DMS153 treated with DMSO at 0.1 percent for 48 hours (cell line): ENCODE results near the gene KLK7.

Experiments used
- DNase-seq: peaks from one replicate; lab custom pipeline; 2025; ENCODE audit not compliant: unreplicated experiment; lab: John Stamatoyannopoulos, UW

The KLK7 gene

DNA sequence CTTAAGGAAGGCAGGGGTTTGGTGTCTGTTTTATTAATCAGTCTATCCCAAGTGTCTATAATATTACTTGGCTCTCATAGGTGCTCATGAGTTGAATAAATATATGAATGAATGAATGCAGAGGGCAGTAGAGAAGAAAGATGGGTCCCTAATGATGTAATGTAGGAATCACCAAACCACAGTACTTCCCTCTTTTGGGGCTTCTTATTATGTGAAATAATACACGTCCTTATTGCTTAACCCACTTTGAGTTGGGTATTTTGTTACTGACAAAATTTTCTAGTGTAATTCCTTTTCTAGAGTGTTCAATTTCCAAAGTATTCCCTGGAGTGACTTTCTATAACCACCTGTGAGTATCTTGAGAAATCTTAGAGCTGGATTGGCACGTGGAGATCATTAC lies 44.1 kb downstream of the KLK7 start:
- DNase-seq = no peak

DNA sequence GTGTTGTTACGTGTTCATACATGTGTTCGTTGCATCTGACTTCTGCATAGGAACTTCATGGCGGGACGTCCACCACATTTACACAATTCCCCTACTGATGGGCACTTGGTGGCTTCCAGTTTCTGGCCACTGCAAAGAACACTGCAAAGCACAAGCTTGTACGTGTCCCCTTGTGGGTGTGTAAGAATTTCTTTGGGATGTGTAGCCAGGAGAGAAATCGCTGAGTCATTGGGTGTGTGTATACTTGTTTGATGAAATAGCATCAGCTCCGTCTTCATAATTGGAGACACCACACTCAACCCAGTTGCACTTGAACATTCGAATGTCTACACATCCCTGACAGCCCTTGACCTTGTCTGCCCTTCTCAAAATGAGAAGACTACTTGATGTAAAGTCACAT lies 50.1 kb downstream of the KLK7 start:
- no peak for DNase-seq

DNA sequence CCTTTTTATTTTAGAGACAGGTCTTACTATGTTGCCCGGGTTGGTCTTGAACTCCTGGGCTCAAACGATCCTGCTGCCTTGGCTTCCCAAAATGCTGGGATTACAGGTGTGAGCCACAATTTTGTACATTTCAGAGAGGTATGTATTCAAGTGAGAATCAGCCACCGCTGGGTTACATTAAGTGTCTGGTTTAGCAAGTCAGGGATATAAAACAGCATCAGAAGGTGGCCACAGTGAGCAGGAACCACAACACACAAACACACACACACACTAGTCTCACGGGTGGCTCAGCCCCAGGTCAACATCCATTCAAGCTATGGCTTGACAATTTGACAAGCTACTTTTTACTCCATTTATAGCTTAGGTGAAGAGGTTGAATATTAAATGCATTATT lies 51.0 kb downstream of the KLK7 start:
- DNase-seq = no peak

DNA sequence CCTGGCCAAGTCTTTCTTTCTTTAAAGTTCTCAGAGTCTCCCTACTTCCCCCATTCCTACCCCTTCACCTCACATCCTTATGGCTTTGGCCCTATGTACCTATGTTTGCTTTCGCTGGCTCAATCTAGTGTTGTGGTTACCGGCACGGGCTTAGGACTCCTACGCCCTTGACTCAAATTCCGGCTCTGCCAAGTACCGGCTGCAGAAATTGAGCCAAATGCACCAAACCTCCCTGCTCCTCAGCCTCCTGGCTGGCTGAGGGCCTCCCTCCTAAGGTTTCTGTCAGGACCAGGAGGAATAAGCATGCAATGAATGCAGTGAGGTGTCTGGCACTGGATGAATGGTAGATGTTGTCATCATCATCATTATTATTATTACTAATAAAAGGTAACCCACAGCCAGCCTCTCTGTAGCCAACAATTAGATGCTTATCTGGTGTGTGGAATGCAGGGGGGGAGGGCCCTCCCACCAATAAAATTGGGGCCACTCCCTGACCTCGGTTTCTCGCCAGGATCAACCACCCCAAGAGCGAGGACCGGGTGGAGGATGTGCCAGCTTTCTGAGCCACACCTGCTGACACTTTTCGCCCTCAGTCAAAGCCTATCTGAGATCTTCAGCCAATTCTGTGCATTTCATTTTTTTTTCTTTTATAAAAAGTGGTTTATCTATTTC lies 51.6 kb downstream of the KLK7 start:
- no peak for DNase-seq

- DNase-seq = no peak
Measured at GRCh38 chr19:50931023-50931422, 52.7 kb downstream of the KLK7 start.

DNA sequence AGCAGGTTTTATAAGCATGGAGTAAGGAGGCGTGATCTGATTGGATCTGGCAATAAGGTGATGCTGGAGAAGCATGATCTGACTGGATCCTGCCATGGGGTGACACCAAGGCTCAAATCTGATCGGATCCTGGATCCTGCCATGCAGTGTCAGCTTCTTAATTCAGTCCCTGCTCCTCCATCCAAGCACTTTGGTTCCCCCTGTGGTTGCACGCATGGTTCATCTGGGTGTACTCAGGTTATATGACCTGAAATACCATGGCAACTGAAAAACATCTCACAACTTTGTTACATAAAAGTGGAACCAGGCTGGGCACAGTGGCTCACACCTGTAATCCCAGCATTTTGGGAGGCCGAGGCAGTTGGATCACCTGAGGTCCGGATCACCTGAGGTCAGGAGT lies 54.9 kb downstream of the KLK7 start:
- no peak for DNase-seq
